Stomach smooth muscle (tissue), 2 donors: ENCODE results near the gene CD6.

ENCODE experiments used
- H3K27ac ChIP-seq: one replicate; pipeline ENCODE4 v1.7.0; 2013; ENCODE audit warnings: mild to moderate bottlenecking, low read length, inconsistent platforms
- H3K27me3 ChIP-seq, 2 donors: one replicate each; pipeline ENCODE4 v1.7.0; 2013; ENCODE audit warnings: low read length in 2 of 2; ENCODE audit not compliant: insufficient read depth in 2 of 2, control insufficient read depth in 1 of 2
- H3K36me3 ChIP-seq, 2 donors: one replicate each; pipeline ENCODE4 v1.7.0; 2013; ENCODE audit warnings: low read length in 2 of 2; ENCODE audit not compliant: control insufficient read depth in 2 of 2, insufficient read depth in 2 of 2
- H3K4me1 ChIP-seq: one replicate; pipeline ENCODE4 v1.7.0; 2013; ENCODE audit warnings: low read length; ENCODE audit not compliant: control insufficient read depth, insufficient read depth
- H3K4me3 ChIP-seq, 2 donors: one replicate each; pipeline ENCODE4 v1.7.0; 2013; ENCODE audit warnings: low read length in 2 of 2
- H3K9ac ChIP-seq, 2 donors: one replicate each; pipeline ENCODE4 v1.7.0; 2013; ENCODE audit warnings: low read length in 2 of 2, mild to moderate bottlenecking in 1 of 2
- H3K9me3 ChIP-seq, 2 donors: one replicate each; pipeline ENCODE4 v1.7.0; 2013; ENCODE audit warnings: low read length in 2 of 2; ENCODE audit not compliant: control insufficient read depth in 2 of 2
- donor health status: healthy.
- donor health status: Pancreatic carcinoma.

The CD6 gene

GRCh38 chr11:61010466-61011228 is 39.2 kb downstream of the CD6 start:
- Histone ChIP-seq H3K27ac (no peak overlapping the region), H3K36me3 (no peaks in the 10 kb centered on the region), H3K9me3 (no peaks in the 10 kb centered on the region), H3K4me1 (peaks cover 12% of the 10 kb centered on the region), H3K27me3 (peaks cover 14 to 20% of the 10 kb centered on the region in 2 donors), H3K4me3 (no peak overlapping the region), H3K9ac (no peak overlapping the region)

DNA sequence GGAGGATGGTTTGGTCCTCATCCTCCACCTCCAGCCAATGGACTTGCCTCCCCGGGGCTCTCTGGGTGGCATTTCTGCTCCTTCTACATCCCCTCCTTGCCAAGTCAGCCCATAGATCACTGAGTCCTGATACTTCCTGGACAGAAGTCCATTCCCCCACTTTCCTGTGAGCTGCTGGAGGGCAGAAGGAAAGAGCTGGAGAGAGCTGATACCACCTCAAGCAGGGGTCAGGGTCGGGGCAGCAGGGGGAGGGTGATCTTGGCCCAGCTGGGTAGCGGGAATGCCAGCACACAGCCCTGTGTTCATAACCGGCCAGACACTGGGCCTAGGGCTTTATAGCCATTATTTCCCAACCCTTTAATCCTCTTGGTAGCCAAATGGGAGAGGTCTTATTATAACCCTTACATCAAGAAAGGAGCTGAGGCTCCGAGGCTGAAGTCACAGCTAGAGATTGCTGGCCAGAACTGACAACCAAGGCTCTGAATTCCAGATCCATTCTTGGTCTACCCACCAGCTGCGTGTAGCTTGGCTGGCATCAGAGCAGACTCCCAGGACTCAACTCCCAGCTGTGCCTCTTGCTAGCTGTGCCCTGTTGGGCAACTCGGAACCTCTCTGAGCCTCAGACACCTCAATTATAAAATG is 39.9 kb downstream of the CD6 start:
- no peak overlapping the region for H3K4me3 ChIP-seq
- no peaks in the 10 kb centered on the region for H3K9me3 ChIP-seq
- no peaks in the 10 kb centered on the region for H3K36me3 ChIP-seq
- H3K4me1 ChIP-seq, result peaks cover 12% of the 10 kb centered on the region
- peaks cover 15 to 20% of the 10 kb centered on the region in 2 donors for H3K27me3 ChIP-seq
- no peak overlapping the region for H3K9ac ChIP-seq
- no peak overlapping the region for H3K27ac ChIP-seq

GRCh38 chr11:61011950-61012736 is 40.7 kb downstream of the CD6 start:
- peaks cover 10 to 16% of the 10 kb centered on the region in 2 donors for H3K27me3 ChIP-seq
- peaks cover 11% of the 10 kb centered on the region for H3K4me1 ChIP-seq
- no peak overlapping the region for H3K27ac ChIP-seq
- no peaks in the 10 kb centered on the region for H3K9me3 ChIP-seq
- H3K4me3 ChIP-seq, result no peak overlapping the region
- no peaks in the 10 kb centered on the region for H3K36me3 ChIP-seq
- H3K9ac ChIP-seq, result no peak overlapping the region

- H3K9me3 ChIP-seq, result no peaks in the 10 kb centered on the region
- H3K4me1 ChIP-seq, result peaks cover 5% of the 10 kb centered on the region
- H3K36me3 ChIP-seq, result no peaks in the 10 kb centered on the region
- peaks cover 7 to 10% of the 10 kb centered on the region in 2 donors for H3K27me3 ChIP-seq
- H3K27ac ChIP-seq, result no peak overlapping the region
- no peak overlapping the region for H3K4me3 ChIP-seq
- no peak overlapping the region for H3K9ac ChIP-seq
Observed at GRCh38 chr11:61012737-61013215, 41.3 kb downstream of the CD6 start.

DNA sequence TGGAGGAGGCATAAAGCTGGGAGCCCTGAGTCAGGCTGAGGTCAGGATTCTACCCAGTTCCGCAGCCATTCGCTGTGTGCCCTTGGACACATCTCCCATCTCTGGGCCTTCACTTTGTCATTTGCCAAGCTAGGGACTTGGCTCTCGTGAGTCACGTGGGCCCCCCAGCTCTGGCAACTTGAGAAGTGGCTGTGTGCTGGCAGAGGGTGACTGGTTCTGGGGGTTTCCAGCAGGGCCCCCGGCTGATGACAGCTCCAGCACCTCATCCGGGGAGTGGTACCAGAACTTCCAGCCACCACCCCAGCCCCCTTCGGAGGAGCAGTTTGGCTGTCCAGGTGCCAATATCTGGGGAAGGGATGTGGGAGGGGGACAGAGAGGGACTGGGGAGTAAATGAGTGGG is 46.6 kb downstream of the CD6 start:
- no peak overlapping the region for H3K9ac ChIP-seq
- H3K4me1 ChIP-seq, result peaks cover 2% of the 10 kb centered on the region
- peaks cover 0 to 8% of the 10 kb centered on the region in 2 donors for H3K9me3 ChIP-seq
- no peak overlapping the region for H3K4me3 ChIP-seq
- no peak overlapping the region for H3K27ac ChIP-seq
- H3K27me3 ChIP-seq, result peaks cover 4 to 22% of the 10 kb centered on the region in 2 donors
- H3K36me3 ChIP-seq, result no peaks in the 10 kb centered on the region

GRCh38 chr11:61019037-61019831 is 47.8 kb downstream of the CD6 start:
- Histone ChIP-seq H3K4me3 (no peak overlapping the region), H3K27ac (no peak overlapping the region), H3K9ac (no peak overlapping the region), H3K27me3 (peaks cover 4 to 22% of the 10 kb centered on the region in 2 donors), H3K36me3 (no peaks in the 10 kb centered on the region), H3K4me1 (peaks cover 2% of the 10 kb centered on the region), H3K9me3 (peaks cover 0 to 8% of the 10 kb centered on the region in 2 donors)

GRCh38 chr11:61019832-61020405 is 48.4 kb downstream of the CD6 start:
- Histone ChIP-seq H3K4me3 (no peak overlapping the region), H3K36me3 (no peaks in the 10 kb centered on the region), H3K27me3 (peaks cover 4 to 22% of the 10 kb centered on the region in 2 donors), H3K9ac (no peak overlapping the region), H3K4me1 (peaks cover 2% of the 10 kb centered on the region), H3K27ac (no peak overlapping the region), H3K9me3 (peaks cover 0 to 8% of the 10 kb centered on the region in 2 donors)

DNA sequence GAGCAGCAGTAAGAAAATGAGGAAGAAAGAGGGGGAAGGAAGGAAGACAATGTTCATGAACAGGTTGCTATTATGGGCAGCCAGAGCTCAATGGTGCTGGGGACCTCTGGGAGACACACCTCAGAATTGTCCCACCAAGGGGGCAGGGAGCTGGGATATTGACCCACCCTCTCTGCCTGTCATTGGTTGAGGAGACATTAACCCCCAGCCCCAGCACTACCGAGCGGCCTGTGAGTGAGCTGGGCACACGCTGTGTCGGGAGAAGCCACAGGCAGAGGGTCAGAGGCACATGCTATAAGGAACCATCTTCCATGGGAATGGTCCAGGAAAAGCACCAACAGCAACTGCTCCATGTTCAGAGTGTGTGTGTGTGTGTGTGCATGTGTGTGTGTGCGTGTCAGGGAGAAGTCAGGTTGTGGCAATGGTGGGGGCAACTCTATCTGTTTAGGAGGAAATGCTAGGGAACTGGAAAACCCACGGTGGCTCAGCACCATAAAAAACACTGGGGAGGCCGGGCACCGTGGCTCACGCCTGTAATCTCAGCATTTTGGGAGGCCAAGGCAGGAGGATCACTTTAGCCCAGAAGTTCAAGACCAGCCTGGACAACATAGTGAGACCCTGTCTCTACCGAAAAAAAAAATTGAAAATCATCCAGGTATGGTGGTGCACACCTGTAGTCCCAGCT is 49.2 kb downstream of the CD6 start:
- peaks cover 4 to 22% of the 10 kb centered on the region in 2 donors for H3K27me3 ChIP-seq
- H3K27ac ChIP-seq, result no peak overlapping the region
- no peaks in the 10 kb centered on the region for H3K36me3 ChIP-seq
- peaks cover 2% of the 10 kb centered on the region for H3K4me1 ChIP-seq
- no peak overlapping the region for H3K4me3 ChIP-seq
- peaks cover 0 to 8% of the 10 kb centered on the region in 2 donors for H3K9me3 ChIP-seq
- H3K9ac ChIP-seq, result no peak overlapping the region

DNA sequence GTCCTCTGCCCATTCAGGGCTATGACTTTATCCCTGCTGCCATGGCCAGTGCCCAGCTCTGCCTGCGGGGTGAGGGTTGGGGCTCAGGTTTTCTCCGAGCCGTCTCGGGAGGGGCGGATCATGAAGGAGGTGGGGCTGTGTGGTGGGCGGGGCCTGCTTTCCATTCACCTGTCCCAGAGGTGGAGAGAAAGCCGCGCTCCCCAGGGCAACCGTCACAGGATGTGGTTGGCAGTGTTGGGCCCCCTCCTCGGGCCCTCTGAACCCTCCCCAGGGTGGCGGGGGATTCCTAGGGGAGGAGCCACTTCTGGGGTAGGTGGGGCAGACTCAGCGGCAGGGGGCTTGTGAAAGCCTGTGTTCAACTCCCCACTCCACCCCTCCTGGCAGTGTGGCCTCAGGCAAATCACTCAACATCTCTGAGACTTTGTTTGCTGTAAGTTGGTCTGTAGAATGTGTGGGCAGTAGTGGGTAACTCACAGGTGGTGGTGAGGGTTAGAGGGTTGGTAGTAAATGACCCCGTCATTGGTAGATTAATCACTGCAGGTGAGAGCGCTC is 50.3 kb downstream of the CD6 start:
- Histone ChIP-seq H3K4me1 (peaks cover 2% of the 10 kb centered on the region), H3K9ac (no peak overlapping the region), H3K4me3 (no peak overlapping the region), H3K36me3 (no peaks in the 10 kb centered on the region), H3K27me3 (peaks cover 4 to 17% of the 10 kb centered on the region in 2 donors), H3K9me3 (peaks cover 0 to 8% of the 10 kb centered on the region in 2 donors), H3K27ac (no peak overlapping the region)
